Forelimb muscle (tissue), 1 donor: ENCODE data around the gene CNTNAP5. TPM values are rescaled to one million over a fixed set of nuclear protein-coding genes. Genes with fewer than 3 reads are reported as not detected.

Experiments used
- DNase-seq: peaks from one replicate; pipeline ENCODE4 v3.0.0-alpha.2; 2013; ENCODE audit warnings: low read depth
- polyA plus RNA-seq: library from polyadenylated mRNA; unstranded; fragments of 120-200 nt; gene quantifications from one replicate; pipeline ENCODE4 v1.2.1, GENCODE V29; 2013; ENCODE audit not compliant: insufficient read length

CNTNAP5 gene
- polyA plus RNA-seq, 1 donor, result 0.03 TPM

DNA sequence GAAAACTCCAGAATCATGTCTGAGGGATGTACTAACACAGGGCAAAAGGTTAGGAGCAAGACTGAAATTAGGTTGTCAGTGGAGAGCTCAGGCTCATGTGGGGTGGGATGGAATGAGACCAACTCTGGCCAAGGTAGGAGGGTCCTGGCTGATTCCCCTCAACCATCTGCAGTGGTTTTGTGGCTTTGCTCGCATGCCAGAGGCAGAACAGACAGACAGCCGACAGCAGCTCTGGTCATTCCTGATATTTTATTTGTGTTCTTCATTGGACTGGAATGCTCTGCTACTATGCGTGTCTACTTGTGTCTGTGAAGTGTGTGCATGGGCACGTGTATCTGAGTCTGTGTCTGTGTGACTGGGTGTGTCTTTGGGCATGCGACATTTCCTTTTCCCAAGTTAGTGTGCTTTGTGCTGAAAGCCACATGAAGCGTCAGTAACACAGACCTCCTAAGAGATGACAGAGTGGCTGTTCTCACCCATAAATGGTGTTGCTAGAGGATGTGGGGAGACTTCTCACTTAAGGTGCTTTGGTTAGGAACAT is 239.5 kb downstream of the CNTNAP5 start:
- no peak for DNase-seq

DNA sequence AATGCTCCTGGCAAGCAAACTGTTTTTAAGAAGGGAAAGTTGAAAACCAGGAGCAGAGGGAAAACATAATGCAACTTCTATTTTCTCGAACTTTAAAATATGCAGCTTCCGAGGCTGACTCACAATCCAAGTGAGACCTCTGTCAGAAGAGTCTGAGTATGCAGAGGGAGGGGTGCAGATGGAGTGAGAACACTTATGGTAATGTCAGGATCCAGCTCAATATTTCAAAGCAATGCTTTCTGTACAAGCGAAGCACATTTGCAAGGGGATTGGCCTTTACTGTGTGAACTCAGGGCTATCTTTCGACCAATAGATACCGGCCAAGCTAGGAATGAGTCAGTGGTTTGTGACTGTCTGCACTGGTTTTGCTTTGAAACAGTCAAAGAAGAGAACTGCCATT is 242.7 kb downstream of the CNTNAP5 start:
- peak; percentile 50 for DNase-seq

DNA sequence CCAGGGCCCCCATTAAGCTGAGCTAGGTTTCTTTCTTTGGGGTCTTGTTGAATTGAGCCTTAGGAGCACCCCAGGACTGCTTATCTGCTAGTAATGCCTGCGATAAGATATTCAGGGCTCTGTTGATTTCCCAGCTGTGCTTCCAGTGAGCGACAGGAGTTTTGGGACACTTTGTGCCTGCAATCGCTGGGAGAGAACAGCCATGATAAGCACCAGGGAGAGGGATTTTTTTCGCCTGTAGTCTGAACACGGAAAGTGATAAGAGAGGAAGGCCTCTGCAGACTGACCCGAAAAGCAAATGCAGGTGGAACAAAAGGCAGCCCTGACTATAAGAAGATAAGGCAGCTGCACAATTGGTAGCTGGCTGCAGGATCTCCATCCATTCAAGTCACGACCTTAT is 244.3 kb downstream of the CNTNAP5 start:
- no peak for DNase-seq

DNA sequence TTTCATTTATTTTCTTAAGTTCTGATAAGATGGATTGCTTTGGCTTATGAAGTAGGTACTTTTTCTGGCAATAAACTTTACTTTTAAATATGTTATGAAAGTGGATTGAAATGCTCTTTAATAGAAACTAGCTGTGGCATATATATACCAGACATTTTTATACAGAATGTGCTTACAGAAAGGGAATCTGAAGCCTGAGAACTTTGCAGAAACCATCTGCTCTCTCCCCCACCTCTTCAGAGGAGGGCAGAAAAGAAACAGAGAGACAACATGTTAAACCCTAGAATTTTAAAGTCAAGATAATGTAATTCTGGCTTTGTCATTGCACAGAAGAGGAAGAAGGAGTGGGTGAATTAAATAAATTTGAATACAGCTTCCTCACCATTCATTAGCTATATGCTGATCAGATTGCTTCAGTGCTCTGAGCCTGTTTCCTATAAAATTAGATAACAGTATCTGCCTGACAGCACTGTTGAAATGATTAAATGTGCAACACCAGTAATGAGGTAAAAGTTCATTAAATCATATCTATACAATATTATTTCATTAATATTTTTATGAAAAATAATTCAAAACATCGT is 247.3 kb downstream of the CNTNAP5 start:
- no peak for DNase-seq

DNA sequence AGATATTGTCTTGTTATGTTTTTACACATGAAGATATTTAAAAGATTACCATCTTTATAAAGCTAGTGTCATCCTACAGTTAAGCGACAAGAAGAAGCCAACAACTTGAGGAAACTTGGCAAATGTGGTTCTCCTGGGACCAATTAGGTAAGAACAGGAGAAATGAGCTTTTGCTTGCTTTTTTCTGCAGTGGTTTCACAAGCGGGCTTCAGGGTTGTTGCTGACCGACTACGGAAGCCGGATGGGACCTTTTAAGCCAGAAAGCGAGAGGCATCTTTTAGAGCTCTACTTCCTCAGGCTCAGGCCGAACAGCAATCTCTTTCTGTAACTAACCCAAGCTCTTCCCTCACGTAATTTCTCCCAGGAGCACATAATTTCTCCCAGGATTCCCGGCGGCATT is 256.5 kb downstream of the CNTNAP5 start:
- DNase-seq, result peak; percentile 62

DNA sequence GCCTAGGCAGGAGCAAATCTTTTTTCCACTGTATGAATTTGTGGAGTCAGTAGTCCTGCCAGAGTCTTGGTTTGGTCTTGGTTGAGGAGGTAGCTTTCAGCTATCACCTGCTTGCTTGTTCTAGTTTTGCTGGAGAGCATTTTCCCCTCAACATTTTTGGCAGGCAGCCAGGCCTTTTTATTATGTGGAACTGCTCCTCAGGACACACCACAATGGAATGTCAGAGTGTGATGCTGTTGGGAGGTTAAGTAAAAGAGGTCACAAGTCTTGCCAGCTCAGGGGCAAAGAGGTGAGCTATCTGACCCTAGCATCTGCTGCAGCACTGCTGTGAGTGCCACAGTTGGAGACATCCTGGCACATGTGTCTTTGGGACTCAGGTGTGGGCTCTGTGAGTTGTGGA is 258.0 kb downstream of the CNTNAP5 start:
- DNase-seq, result no peak

DNA sequence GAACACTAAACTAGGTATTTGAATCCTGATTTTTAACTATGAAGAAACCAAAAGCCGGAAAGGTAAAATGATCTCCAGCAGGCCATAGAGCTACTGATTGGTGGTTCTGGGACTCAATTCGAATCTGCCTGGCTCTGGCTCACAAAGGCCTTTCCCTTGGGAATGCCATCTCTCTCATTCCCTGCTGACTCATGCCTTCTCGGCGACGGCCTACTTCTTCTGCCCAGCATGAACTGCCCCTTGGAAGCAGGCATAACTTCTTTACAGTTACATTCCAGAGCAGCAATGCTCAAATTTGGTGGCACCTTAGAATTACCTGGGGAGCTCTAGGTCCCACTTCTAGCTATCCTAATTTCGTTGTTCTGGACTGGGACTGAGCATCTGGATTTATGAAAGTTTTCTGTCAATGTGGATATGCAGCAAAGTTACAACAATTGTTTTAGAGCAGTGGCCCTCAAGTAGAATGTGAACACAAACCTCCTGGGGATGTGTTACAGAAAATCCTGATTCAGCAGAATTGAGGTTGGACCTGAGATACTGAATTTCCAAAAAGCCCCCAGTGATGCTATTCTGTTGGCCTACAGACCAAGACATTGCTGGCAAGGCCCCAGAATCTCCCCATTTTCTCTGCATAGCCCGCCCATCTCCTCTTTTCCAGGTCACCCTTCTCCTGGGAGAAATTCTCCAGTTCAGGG is 261.1 kb downstream of the CNTNAP5 start:
- DNase-seq, result no peak

DNA sequence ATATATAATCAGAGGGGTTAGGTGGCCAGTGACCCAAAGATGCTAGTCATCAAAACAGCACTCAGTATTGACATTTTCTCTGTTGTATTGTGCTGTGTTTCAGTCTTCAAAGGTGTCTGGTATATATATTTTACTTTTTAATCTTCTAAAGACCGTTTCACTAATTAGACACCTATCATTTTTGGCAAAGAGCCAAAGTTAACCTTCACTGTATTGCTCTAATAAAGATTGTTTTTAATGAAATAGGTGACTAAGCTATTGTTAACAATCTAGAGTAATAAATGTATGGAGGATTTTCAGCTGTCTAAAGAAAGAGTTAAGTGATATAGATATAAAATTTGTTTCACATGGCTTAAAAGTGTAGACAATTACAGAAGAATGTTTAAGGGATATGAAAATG is 264.0 kb downstream of the CNTNAP5 start:
- DNase-seq, result no peak

DNA sequence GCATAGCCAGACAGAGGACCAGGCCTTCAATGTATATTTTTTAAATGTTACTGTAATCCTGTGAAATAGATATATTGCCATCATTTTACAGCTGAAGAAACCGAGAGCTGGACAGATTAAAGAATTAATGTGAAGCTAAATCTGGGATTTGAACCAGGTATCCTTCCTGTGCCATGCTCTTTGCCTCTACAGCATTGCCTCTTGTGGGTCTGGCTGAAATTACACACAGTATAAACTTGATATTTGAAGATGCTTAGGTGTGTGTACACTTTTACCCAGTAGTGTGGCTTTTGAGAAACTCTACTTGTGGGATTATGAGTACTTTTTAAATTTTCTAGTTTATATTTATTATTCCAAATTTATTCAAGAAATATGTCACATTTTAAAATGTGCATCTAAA is 264.5 kb downstream of the CNTNAP5 start:
- DNase-seq, result no peak

DNA sequence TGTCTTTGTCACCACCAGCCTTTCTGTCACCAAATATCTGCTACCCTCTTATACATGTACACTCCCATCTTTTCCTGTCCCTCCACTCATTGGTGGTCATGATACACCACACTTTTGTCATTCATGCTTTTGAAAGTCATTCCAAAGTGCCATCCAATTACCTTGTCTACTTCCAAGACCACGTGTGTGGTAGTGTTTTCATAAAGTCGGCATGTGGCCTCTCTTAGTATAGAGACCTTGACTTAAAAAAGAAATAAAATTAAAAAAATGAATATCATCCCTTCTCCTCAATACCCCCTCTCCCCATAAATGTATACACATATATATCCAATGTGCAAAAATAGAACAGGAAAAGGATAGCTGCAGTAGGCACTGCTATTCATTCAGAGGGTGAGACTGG is 271.4 kb downstream of the CNTNAP5 start:
- DNase-seq, result no peak

DNA sequence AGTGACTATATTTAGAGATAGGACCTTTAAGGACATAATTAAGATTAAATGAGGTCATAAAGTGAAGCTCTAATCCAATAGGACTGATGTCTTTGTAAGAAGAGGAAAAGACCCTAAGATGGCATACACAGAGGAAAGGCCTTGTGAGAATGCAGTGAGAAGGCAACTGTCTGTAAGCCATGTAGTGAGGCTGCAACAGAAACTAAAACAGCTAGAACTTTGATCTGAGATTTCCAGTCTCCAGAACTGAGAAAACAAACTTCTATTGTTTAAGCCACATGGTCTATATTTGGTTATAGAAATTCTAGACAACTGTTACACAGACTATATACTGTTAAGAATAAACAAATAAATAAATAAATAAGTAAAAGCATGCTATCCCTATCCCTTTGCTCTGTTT is 276.8 kb downstream of the CNTNAP5 start:
- no peak for DNase-seq

DNA sequence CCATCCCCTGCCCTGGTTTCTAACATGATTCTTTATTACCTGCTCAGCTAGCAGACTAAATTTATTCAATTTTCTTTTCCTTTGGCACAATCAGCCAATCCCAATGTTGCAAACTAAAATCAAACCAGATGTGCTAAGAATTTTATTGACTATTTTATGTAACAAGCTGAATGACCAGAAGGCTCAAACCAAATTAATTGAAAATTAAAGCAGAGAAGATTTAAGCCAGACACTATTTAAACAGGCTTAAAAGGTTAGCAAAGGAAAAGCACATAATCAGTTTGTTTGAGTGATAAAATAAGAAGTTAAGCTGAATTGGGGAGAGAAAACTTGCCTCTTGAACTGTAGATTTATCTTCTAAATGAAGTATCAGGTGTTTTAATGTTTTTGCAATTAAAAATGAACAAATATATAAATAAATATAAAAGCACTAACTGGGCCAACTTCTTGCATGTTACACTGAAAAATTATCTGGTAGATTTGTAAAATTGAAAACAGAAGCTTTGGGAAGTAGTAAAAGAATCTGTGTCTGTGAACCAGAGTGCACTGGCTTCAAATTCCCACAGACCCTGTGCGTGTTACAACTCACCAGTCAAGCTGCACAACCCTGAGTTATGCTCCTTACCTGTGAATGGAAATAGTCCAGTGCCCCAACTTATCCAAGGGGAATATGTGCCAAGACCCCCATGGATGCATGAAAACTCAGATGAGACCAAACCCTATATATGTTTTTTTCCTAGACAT is 283.4 kb downstream of the CNTNAP5 start:
- no peak for DNase-seq

DNA sequence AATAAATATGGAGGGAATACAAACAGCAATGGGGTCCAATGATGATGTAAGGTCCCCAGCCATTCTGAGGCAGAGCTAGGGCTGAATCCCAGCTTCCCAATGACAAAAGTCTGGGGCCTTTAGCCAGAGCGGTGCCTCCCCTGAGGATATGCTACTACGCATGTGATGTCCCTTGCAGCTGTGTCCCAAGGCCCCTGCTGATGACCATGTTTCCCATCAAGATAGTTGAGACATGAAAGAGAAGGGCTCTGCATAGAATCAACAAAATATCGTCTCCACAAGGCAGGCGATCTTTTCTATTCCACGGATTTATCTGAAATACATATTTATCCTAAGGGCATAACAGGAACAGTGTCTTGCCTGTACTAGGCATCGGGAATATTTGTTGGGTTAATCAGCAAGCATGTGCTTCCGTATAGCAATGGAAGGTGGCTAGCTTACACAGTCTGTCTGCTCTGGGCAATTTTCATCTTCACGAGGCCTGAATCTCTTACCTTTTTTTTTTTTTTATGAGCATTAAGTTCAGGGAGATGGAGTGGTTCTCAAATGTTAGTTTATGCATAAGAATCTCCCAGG is 284.6 kb downstream of the CNTNAP5 start:
- DNase-seq, result no peak

DNA sequence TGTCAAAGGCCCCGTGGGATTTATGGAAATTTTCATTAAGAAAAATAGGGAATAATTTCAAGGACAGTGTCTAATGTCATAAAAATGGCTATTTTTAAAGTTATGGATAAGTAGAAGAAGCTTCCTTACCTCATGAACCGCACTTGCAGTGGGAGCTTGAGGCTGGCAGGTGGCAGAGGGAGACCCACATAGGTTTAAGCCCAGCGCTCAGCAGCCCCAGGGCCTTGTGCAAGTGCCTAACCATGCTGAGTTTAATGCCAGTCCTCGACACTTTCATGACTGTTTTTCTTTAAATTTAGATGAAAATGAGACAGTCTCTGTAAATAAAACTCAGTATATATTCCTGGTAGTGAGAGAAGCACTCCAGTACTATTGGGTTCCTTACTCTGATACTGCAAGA is 285.6 kb downstream of the CNTNAP5 start:
- no peak for DNase-seq

DNA sequence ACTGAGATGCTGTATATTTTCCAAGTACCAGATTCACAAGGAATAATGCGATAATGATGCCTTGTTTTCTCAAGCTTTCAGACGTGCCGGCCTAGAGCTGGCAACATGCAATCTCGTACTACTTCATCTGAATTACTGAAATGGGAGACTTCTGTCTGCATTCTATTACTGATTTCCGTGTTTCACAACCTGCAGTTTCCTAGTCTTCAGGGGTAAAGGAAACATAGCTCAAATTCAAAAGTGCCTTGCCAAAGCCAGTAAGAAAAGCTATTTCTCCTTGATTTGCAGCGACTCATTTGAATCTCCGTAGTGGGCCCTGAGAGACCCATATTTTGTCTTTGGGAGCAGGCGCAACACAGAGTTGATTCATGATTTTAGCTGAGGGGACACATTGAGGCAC is 289.0 kb downstream of the CNTNAP5 start:
- DNase-seq, result no peak

DNA sequence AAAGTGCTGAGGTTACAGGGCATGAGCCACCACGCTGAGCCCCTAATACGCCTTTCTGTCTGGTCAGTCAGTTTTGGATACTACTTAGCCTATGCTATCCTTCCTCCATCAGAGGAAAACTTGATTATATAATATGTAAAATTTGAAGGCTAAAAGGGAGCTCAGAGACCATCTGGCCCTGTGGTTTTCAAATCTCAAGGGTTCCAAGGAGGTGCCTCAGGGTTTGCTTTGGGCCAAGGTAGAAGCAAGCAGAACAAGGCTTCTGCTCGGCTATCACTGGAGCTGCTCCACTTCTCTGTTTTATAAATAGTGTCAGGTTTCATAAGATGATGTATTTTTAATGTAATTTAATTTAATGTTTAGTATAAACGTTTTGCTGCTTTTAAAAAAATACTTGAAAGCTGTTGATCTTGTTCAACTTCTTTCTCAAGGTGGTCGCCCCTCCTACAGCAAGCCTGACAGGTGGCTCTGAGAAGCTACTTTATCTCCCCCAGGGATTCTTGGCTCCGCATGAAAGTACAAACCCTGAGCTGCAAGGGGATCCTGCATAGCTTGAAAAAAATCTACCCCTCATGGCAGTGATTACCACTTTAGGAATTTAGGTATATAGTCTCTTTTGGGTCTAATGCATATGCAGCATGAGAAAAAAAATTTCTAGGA is 290.3 kb downstream of the CNTNAP5 start:
- no peak for DNase-seq

DNA sequence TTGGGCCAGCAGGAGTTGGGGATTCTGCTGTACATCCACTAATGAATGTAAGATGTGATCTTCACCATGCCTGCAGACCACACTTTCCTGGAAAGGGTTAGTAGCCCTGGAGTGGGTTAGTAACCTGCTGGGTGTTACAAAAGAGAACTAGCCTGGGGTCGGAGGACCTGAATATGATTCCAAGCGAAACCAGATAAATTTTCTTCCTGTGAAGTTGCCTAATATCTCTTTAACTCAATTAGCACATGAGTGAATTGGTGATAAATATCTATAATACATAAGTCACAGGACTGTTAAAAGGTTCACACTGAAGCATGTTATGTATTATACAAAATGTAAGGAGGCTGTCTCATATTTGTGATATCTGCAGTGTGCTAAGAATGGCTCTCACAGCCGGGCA is 291.0 kb downstream of the CNTNAP5 start:
- no peak for DNase-seq

DNA sequence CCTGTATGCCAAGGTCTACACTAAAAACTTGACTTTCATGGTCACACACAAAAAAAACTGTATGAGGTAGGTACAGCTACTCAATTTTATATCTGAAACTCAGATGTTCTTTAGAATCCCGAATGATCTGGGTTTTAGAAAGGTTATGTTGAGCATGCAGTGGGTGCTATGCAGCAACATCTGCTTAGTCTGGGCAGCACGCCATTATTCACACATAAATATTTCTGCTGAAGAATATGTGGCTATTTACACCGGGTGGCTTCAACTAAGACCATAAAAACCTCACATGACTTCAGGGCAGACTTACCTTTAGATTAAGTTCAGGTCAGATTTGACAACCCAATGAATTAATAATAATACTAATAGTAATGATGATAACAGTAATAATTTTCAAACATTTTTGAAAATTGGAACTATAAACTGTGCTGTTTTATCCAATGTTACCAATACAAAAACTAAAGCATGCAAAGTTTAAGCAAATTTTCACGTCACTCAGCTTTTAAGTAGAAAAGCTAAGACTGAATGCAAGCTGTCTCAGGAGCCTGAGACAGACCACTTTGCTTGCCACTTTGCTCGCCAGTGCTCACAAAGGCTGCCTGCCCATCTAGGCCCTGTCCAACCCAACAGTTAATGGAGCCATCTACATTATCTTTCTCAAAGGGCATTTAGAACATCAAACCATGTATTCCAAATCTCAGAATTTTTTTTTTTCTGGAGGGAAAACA is 292.0 kb downstream of the CNTNAP5 start:
- DNase-seq, result peak; percentile 17

DNA sequence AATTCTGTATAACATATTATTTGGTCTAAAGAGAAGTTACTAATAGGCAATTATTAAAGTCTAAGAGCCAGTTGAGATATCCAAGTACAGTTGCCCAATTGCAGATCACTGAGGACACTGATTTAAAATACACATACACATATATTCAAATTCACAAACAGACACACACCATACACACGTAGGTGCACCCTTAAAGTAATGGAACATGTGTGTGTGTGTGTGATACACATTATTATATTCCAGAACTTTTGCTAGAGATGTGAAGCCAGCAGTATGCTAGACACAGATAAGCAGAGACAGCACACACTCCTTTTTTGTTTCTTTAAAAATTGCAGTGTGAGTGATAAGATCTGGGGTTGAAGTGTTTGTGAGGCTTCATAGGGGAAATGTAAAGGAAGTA is 292.5 kb downstream of the CNTNAP5 start:
- no peak for DNase-seq

DNA sequence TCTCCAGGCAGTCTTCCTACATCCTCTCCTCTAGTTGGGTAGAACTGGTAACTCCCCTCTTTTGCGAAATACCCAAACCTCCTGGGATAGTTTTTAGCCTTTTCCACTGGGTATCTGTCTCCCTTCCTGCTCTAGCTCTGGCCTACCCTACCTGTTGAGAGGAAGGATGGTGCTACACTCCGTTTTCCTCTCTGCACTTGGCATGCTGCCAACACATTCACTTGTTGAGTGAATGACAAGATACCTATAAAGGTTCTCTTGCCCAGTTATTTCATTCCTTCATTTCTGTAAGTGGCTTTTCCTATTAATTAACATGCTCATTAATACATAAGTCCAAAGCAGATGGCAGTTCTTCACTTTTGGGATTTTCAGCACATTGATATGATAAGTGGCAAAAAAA is 293.8 kb downstream of the CNTNAP5 start:
- no peak for DNase-seq

DNA sequence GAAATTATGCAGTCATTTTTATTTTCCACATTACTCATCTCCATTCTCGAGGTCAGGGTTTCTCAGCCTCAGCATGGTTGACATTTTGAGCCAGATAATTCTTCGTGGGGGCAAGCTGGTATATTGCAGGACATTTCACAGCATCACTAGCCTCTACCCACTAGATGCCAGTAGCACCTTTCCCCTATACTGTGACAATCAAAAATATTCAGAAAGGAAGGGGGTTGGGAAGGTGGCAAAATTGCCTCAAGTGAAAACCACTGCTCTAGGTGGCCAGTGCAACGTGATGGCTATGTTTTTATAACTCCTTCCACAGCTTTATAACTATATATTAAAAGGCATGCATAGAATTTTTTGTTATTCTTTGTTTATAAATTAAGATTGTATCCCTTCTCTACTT is 294.5 kb downstream of the CNTNAP5 start:
- no peak for DNase-seq
